K562 (cell line): ENCODE results near the gene SDHAF3. TPM values are rescaled to one million over a fixed set of nuclear protein-coding genes. Genes with fewer than 3 reads are reported as not detected.
A peak's percentile ranks its signal among the peaks of the same experiment; 100 is the strongest.

ENCODE experiments used
- ATAC-seq: fragments of 200-7000 bp; cut with Tn5 transposase; 3 replicates; pipeline ENCODE4 v1.9.1; 2020; ENCODE audit warnings: moderate library complexity
- BruUV-seq: library from RNA; stranded (reverse); fragments of 400-500 nt; replicated peaks from 2 replicates; lab custom pipeline; 2021; lab: Mats Ljungman, UMichigan
- CTCF ChIA-PET: fragments of 300-600 bp; formaldehyde crosslinking; extraction: SDS; loops from one replicate; lab custom pipeline; 2021; ENCODE audit warnings: low intra/inter-chr PET ratio; lab: Yijun Ruan, JAX
- POLR2A ChIA-PET: fragments of 300-600, 350-650 bp; sonication (Branson Sonifier 250); formaldehyde crosslinking; extraction: SDS; loops from one replicate; lab custom pipeline; 2021; ENCODE audit warnings: antibody characterized with exemption, inconsistent platforms; lab: Yijun Ruan, JAX
- DNase-seq, 4 experiments: peaks; one replicate each; pipeline versions ENCODE4 v3.0.0 to v3.0.0-alpha.2; 2011 to 2018; ENCODE audit warnings: low spot score in 3 of 4, mixed read lengths in 3 of 4; ENCODE audit errors: extremely low read depth in 1 of 4
- FAIRE-seq: peaks from 2 replicates; lab custom pipeline; 2011; peaks lifted over from hg19 to GRCh38; lab: Jason Lieb, UNC
- H2AFZ ChIP-seq: 2 replicates; pipeline ENCODE4 v1.6.0; 2011; ENCODE audit warnings: low read depth, low read length, control low read depth, inconsistent platforms
- H3K27ac ChIP-seq: fragments of 200-600 bp; 3 replicates; pipeline ENCODE4 v1.8.0; 2011; ENCODE audit warnings: low read depth, mild to moderate bottlenecking, control low read depth, inconsistent platforms, low read length, moderate library complexity, mixed read lengths; ENCODE audit errors: extremely low read depth
- H3K27me3 ChIP-seq, 2 experiments: fragments of 300-600 bp in 1 of 2; 2 replicates in 1 of 2; 3 replicates in 1 of 2; pipeline versions ENCODE4 v1.6.0 to v1.8.0; 2011; ENCODE audit warnings: inconsistent platforms in 2 of 2, low read length in 2 of 2, mild to moderate bottlenecking in 1 of 2, mixed read lengths in 1 of 2, moderate library complexity in 1 of 2; ENCODE audit not compliant: control insufficient read depth in 2 of 2, insufficient read depth in 2 of 2
- H3K36me3 ChIP-seq: fragments of 300-600 bp; 3 replicates; pipeline ENCODE4 v1.8.0; 2011; ENCODE audit warnings: mild to moderate bottlenecking, low read length, inconsistent platforms; ENCODE audit not compliant: control insufficient read depth, insufficient read depth
- H3K4me1 ChIP-seq, 2 experiments: fragments of 200-600 bp in 1 of 2; replicated peaks in 1 of 2; 2 replicates in 1 of 2; 3 replicates in 1 of 2; pipeline versions ENCODE4 v1.5.1 to v1.8.0; 2011; ENCODE audit warnings: inconsistent platforms in 2 of 2, low read length in 2 of 2, mild to moderate bottlenecking in 1 of 2, mixed read lengths in 1 of 2, moderate library complexity in 1 of 2; ENCODE audit not compliant: control insufficient read depth in 2 of 2, insufficient read depth in 2 of 2
- H3K4me2 ChIP-seq: 2 replicates; pipeline ENCODE4 v1.6.1; 2011; ENCODE audit warnings: low read length, control low read depth, inconsistent platforms, mixed read lengths; ENCODE audit not compliant: insufficient read depth
- H3K4me3 ChIP-seq: fragments of 200-600 bp; sonication (generic), shearing (Covaris generic); 2 replicates; pipeline ENCODE4 v1.5.1; 2016; ENCODE audit warnings: control low read depth, inconsistent platforms
- H3K79me2 ChIP-seq: fragments of 200-600 bp; 3 replicates; pipeline ENCODE4 v1.8.0; 2011; ENCODE audit warnings: low read length, inconsistent platforms; ENCODE audit not compliant: control insufficient read depth, insufficient read depth
- H3K9ac ChIP-seq, 2 experiments: 2 replicates each; pipeline versions ENCODE4 v1.6.0 to v1.6.1; 2011; ENCODE audit warnings: low read depth in 2 of 2, low read length in 2 of 2, control low read depth in 1 of 2, inconsistent platforms in 1 of 2, mild to moderate bottlenecking in 1 of 2, mixed read lengths in 1 of 2; ENCODE audit not compliant: insufficient read depth in 1 of 2
- H3K9me1 ChIP-seq: one replicate; pipeline ENCODE4 v1.6.0; 2011; ENCODE audit warnings: inconsistent platforms, mild to moderate bottlenecking, low read length, moderate library complexity; ENCODE audit not compliant: control insufficient read depth, insufficient read depth
- H3K9me3 ChIP-seq: replicated peaks from 2 replicates; pipeline ENCODE4 v1.5.1; 2011; ENCODE audit warnings: low read depth, low read length, inconsistent platforms; ENCODE audit not compliant: control insufficient read depth, insufficient read depth
- H4K20me1 ChIP-seq: replicated peaks from 2 replicates; pipeline ENCODE4 v1.6.1; 2011; ENCODE audit warnings: low read length, inconsistent platforms, mixed read lengths; ENCODE audit not compliant: control insufficient read depth, insufficient read depth
- EHMT2 ChIP-seq: fragments of 450-650 bp; IDR thresholded peaks from 2 replicates; pipeline ENCODE4 v1.6.1; 2018; ENCODE audit warnings: antibody characterized with exemption
- FOSL1 ChIP-seq: fragments of 200-800 bp; sonication (Bioruptor generic); conservative IDR thresholded peaks from 2 replicates; pipeline ENCODE4 v1.6.1; 2016; ENCODE audit warnings: missing genetic modification characterization, missing compliant biosample characterization
- HDAC1 ChIP-seq, 2 experiments: fragments of 450-650 bp; IDR thresholded peaks; 2 replicates each; pipeline ENCODE4 v1.6.1; 2016 to 2017; ENCODE audit warnings: inconsistent platforms in 1 of 2, mild to moderate bottlenecking in 1 of 2, moderate library complexity in 1 of 2
- JUN ChIP-seq, 2 experiments: sonication (generic) in 1 of 2; formaldehyde crosslinking in 1 of 2; IDR thresholded peaks; 2 replicates each; pipeline versions ENCODE4 v1.6.1 to v1.8.0; 2012 to 2022; ENCODE audit warnings: borderline replicate concordance in 2 of 2, mild to moderate bottlenecking in 2 of 2, improper control_type of control experiment in 1 of 2, low read depth in 1 of 2, low read length in 1 of 2, missing genetic modification reagents in 1 of 2
- JUND ChIP-seq, 2 experiments: IDR thresholded peaks; 2 replicates in 1 of 2; 3 replicates in 1 of 2; pipeline ENCODE4 v1.6.1; 2011; ENCODE audit warnings: borderline replicate concordance in 2 of 2, low read depth in 2 of 2, low read length in 2 of 2, improper control_type of control experiment in 1 of 2, missing biosample characterization in 1 of 2, missing genetic modification characterization in 1 of 2, missing genetic modification reagents in 1 of 2
- KHSRP ChIP-seq: fragments of 450-650 bp; IDR thresholded peaks from 2 replicates; pipeline ENCODE4 v1.6.1; 2017
- NR2F6 ChIP-seq: fragments of 450-650 bp; formaldehyde crosslinking; IDR thresholded peaks from 2 replicates; pipeline ENCODE4 v1.4.0; 2020; ENCODE audit warnings: mild to moderate bottlenecking
- SMARCA4 ChIP-seq: fragments of 450-650 bp; IDR thresholded peaks from 2 replicates; pipeline ENCODE4 v1.6.1; 2016
- ZEB2 ChIP-seq: fragments of 450-650 bp; IDR thresholded peaks from 2 replicates; pipeline ENCODE4 v1.6.1; 2016
- WGBS: fragments of 100-300 bp; shearing (Covaris generic); methylation state at CpG from one replicate; pipeline ENCODE4 v1.1.6; 2016; ENCODE audit warnings: low coverage, mixed read lengths; ENCODE audit not compliant: insufficient coverage; ENCODE audit errors: missing lambda C conversion rate; 5-methylcytosine and 5-hydroxymethylcytosine counted together
- in situ Hi-C: fragments of 300-500 bp; cut with MboI; formaldehyde crosslinking; loops from 4 replicates; pipeline ENCODE4 v1.15.0; 2018; ENCODE audit warnings: inconsistent platforms, mixed read lengths
- intact Hi-C: fragments of 100-400 bp; cut with micrococcal nuclease; formaldehyde crosslinking; loops from 2 replicates; pipeline ENCODE4 v1.14.2; 2022
- polyA plus RNA-seq, 8 experiments: library from polyadenylated mRNA; depleted of rRNA in 4 of 8; stranded (reverse) in 5 of 8; unstranded in 3 of 8; fragments of >200 nt; fragmentation: Nextera tagmentation in 2 of 8; fragmentation: Illumina TruSeq in 1 of 8; extraction: Ambion mirVana in 2 of 8; extraction: Trizol in 1 of 8; gene quantifications; 2 replicates each; pipeline versions ENCODE4 v1.2.1 to v1.2.3, GENCODE V29; 2011 to 2014; ENCODE audit warnings: inconsistent platforms in 1 of 8, missing spikeins in 1 of 8
- total RNA-seq, 7 experiments: library from RNA; depleted of rRNA in 6 of 7; stranded (reverse); fragments of >200 nt in 6 of 7; fragmentation: Illumina TruSeq in 2 of 7; extraction: Trizol in 2 of 7; gene quantifications; 2 replicates each; pipeline versions ENCODE4 v1.2.1 to v1.2.3, GENCODE V29; 2011 to 2021; ENCODE audit warnings: low replicate concordance in 1 of 7
- TF ChIP-seq, protein P1 (sequence below), 2 experiments: fragments of 450-650 bp in 1 of 2; sonication (generic) in 1 of 2; formaldehyde crosslinking in 1 of 2; IDR thresholded peaks in 1 of 2; conservative IDR thresholded peaks in 1 of 2; 2 replicates each; pipeline versions ENCODE4 v1.6.1 to v1.8.1; 2016 to 2023; ENCODE audit warnings: mild to moderate bottlenecking in 2 of 2, moderate library complexity in 2 of 2, inconsistent platforms in 1 of 2, missing genetic modification reagents in 1 of 2
- TF ChIP-seq, protein P2 (sequence below): sonication (generic); formaldehyde crosslinking; IDR thresholded peaks from 2 replicates; pipeline ENCODE4 v1.5.0; 2020; ENCODE audit warnings: missing genetic modification reagents
- TF ChIP-seq, protein P3 (sequence below): sonication (generic); formaldehyde crosslinking; IDR thresholded peaks from 2 replicates; pipeline ENCODE4 v1.9.0; 2022; ENCODE audit warnings: mild to moderate bottlenecking, missing genetic modification reagents

SDHAF3 gene
- total and polyA plus RNA-seq, 9 of the 15 experiments (the other 6 are each of a cell fraction or from before 2014, with no cell fraction given): 51.5 to 403 (median 145) TPM

DNA sequence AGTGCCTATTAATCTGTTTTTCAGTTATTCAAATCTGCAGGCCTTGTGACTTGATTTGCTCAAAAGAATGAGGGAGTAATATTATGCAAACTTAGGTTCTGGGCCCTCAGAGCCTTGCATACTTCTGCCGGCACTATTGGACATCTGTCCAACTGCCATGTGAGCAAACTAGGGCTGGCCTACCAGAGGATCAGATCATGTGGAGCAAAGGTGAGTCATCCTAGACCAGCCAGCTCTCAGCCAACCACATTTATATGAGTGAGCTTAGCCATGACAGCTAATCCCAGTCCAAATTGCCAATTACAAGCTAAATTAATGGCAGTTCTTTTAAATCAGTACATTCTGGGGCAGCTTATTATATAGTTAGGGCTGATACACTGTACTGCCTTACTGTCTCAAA lies 69.6 kb downstream of the SDHAF3 start:
- H3K9ac ChIP-seq: no peak overlapping the region
- TF ChIP-seq, protein P1, sequence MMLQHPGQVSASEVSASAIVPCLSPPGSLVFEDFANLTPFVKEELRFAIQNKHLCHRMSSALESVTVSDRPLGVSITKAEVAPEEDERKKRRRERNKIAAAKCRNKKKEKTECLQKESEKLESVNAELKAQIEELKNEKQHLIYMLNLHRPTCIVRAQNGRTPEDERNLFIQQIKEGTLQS (IDR thresholded peaks at IDR 0.05): peak; percentile 77
- TF ChIP-seq, protein P1 (CRISPR knock-in tag; conservative IDR thresholded peaks at IDR 0.05): no peak
- TF ChIP-seq KHSRP (no peak), HDAC1 (IDR thresholded peaks at IDR 0.05) (no peak), ZEB2 (no peak), EHMT2 (0 out of 2 replicates have a peak, but pooled peaks have one; percentile 35), NR2F6 (CRISPR knock-in tag) (no peak), FOSL1 (peak; percentile 77), SMARCA4 (peak; percentile 16; the same call in 1 of the 2 replicates), JUND (IDR thresholded peaks at IDR 0.05; ENCODE audit: borderline replicate concordance, low read depth, low read length) (peak; percentile 83), JUND (tag; IDR thresholded peaks at IDR 0.05; ENCODE audit: borderline replicate concordance, low read depth, low read length) (peak; percentile 86; the same call in 2 of the 3 replicates), JUN (IDR thresholded peaks at IDR 0.05; ENCODE audit: borderline replicate concordance, low read depth, low read length) (peak; percentile 19; the same call in 1 of the 2 replicates), JUN (CRISPR knock-in tag; IDR thresholded peaks at IDR 0.05; ENCODE audit: borderline replicate concordance) (no peak)
- TF ChIP-seq, protein P2, sequence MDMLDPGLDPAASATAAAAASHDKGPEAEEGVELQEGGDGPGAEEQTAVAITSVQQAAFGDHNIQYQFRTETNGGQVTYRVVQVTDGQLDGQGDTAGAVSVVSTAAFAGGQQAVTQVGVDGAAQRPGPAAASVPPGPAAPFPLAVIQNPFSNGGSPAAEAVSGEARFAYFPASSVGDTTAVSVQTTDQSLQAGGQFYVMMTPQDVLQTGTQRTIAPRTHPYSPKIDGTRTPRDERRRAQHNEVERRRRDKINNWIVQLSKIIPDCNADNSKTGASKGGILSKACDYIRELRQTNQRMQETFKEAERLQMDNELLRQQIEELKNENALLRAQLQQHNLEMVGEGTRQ (CRISPR knock-in tag): peak; percentile 34; the same call in 1 of the 2 replicates
- TF ChIP-seq, protein P3, sequence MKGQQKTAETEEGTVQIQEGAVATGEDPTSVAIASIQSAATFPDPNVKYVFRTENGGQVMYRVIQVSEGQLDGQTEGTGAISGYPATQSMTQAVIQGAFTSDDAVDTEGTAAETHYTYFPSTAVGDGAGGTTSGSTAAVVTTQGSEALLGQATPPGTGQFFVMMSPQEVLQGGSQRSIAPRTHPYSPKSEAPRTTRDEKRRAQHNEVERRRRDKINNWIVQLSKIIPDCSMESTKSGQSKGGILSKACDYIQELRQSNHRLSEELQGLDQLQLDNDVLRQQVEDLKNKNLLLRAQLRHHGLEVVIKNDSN (CRISPR knock-in tag): 0 out of 2 replicates have a peak, but pooled peaks have one; percentile 25
- TF ChIP-seq, all 486 proteins: peak for 8
- ChIA-PET CTCF (no interaction called here), POLR2A (no interaction called here)
- no TSS peak for BruUV-seq
- in situ Hi-C loops: no loop called here
- intact Hi-C loops: no loop called here
- Histone ChIP-seq H2AFZ (no peak overlapping the region), H3K4me2 (no peak overlapping the region), H3K79me2 (no peaks in the 10 kb centered on the region), H3K9me3 (no peaks in the 10 kb centered on the region), H3K27ac (no peak overlapping the region), H3K36me3 (peaks cover 21% of the 10 kb centered on the region), H3K27me3 (no peaks in the 10 kb centered on the region), H3K4me1 (no peaks in the 10 kb centered on the region), H3K4me3 (no peak overlapping the region), H4K20me1 (no peaks in the 10 kb centered on the region), H3K9me1 (no peaks in the 10 kb centered on the region)
- FAIRE-seq (peak; percentile 74), DNase-seq (peak; percentile 29 to 43 (median 42)), ATAC-seq (peak; percentile 85)
- 63% methylated on average over 1 of the region's 1 CpG for WGBS
